ENCODE data around the gene NR5A2.

DNA sequence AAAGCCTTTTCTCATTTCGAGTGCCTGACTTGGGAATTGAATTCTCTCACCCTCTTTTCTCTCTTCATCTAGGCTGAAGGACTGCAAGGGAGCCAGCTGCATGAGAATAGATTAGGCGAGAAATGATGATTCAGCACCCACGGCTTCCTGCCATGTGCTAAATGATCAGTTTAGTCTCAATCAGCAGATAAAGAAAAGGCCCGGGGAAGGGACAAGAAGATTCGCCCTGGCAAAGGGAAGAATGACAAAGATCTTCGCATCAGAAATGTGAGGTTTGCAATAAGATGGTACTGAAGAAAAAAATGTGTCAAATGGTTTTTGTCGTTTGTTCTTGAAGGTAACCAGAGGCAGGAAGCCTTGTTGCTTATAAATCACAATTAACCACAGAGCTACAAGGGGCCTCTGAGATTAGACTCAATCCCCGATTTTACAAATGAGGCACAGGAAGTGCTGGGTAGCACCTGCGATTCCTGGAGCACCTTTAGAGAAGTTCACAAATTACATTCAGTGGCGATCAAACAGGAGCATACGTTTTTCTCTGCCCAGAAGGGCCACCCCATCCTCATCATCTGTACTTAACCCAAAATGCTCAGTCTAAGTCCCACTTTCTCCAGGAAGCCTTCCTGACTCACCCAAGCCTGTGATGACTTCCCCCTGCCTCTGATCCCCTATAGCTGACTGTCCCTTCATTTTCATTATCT lies 198.9 kb downstream of the NR5A2 start:
- TF ChIP-seq, protein P1, sequence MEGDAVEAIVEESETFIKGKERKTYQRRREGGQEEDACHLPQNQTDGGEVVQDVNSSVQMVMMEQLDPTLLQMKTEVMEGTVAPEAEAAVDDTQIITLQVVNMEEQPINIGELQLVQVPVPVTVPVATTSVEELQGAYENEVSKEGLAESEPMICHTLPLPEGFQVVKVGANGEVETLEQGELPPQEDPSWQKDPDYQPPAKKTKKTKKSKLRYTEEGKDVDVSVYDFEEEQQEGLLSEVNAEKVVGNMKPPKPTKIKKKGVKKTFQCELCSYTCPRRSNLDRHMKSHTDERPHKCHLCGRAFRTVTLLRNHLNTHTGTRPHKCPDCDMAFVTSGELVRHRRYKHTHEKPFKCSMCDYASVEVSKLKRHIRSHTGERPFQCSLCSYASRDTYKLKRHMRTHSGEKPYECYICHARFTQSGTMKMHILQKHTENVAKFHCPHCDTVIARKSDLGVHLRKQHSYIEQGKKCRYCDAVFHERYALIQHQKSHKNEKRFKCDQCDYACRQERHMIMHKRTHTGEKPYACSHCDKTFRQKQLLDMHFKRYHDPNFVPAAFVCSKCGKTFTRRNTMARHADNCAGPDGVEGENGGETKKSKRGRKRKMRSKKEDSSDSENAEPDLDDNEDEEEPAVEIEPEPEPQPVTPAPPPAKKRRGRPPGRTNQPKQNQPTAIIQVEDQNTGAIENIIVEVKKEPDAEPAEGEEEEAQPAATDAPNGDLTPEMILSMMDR (optimal IDR thresholded peaks at IDR 0.05 in 1 of 3, IDR thresholded peaks at IDR 0.05 in 1 of 3, conservative IDR thresholded peaks at IDR 0.05 in 1 of 3; ENCODE audit: extremely low read depth in 1 of 3, insufficient read depth in 2 of 3, low read length in 3 of 3), result no peak
- TF ChIP-seq EZH2 (IDR thresholded peaks at IDR 0.05; ENCODE audit: low read length), result no peak

All from keratinocyte (primary cell).